Islet of Langerhans (tissue), 1 donor: ENCODE data around the gene ANKRD34A.
"Not testable (repeated sequence)": the region's sequence is repeated elsewhere in the genome, so short reads cannot be mapped to it uniquely, and the experiment has no call there.

Experiments
- FAIRE-seq: peaks from one replicate; lab custom pipeline; 2011; peaks lifted over from hg19 to GRCh38; lab: Jason Lieb, UNC

Gene ANKRD34A

GRCh38 chr1:145942871-145943270 lies 21.5 kb downstream of the ANKRD34A start:
- no peak for FAIRE-seq

GRCh38 chr1:145942405-145942804 lies 22.0 kb downstream of the ANKRD34A start:
- FAIRE-seq = no peak

- no peak for FAIRE-seq
Measured at GRCh38 chr1:145937436-145937835, 26.9 kb downstream of the ANKRD34A start.

- no peak for FAIRE-seq
Measured at GRCh38 chr1:145936247-145936646, 28.1 kb downstream of the ANKRD34A start.

GRCh38 chr1:145935708-145936107 lies 28.7 kb downstream of the ANKRD34A start:
- no peak for FAIRE-seq

DNA sequence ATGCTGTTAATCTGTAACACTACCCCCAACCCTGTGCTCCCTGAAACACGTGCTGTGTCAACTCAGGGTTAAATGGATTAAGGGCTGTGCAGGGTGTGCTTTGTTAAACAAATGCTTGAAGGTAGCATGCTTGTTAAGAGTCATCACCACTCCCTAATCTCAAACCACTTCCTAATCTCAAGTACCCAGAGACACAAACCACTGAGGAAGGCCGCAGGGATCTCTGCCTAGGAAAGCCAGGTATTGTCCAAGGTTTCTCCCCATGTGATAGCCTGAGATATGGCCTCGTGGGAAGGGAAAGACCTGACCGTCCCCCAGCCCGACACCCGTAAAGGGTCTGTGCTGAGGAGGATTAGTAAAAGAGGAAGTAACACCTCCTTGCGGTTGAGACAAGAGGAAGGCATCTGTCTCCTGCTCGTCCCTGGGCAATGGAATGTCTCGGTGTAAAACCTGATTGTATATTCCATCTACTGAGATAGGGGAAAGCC lies 31.8 kb downstream of the ANKRD34A start:
- FAIRE-seq = not testable (repeated sequence)

- no peak for FAIRE-seq
Measured at GRCh38 chr1:145927916-145928643, 36.3 kb downstream of the ANKRD34A start.

GRCh38 chr1:145927063-145927886 lies 37.1 kb downstream of the ANKRD34A start, which contains the start of gene RBM8A:
Gene RBM8A, minus strand, starts transcription at chr1:145927484. Its CDS starts 58 bp downstream, at chr1:145927426.
- peak; percentile 97 for FAIRE-seq

- FAIRE-seq = no peak
Measured at GRCh38 chr1:145926686-145927062, 37.7 kb downstream of the ANKRD34A start.

GRCh38 chr1:145922266-145922665 lies 42.1 kb downstream of the ANKRD34A start:
- no peak for FAIRE-seq

DNA sequence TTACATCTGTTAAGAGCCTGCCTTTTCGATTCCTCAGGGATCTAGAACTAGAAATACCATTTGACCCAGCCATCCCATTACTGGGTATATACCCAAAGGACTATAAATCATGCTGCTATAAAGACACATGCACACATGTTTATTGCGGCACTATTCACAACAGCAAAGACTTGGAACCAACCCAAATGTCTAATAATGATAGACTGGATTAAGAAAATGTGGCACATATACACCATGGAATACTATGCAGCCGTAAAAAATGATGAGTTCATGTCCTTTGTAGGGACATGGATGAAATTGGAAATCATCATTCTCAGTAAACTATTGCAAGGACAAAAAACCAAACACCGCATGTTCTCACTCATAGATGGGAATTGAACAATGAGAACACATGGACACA lies 44.1 kb downstream of the ANKRD34A start:
- FAIRE-seq = not testable (repeated sequence)

GRCh38 chr1:145918992-145919939 lies 45.1 kb downstream of the ANKRD34A start:
- no peak for FAIRE-seq

- peak; percentile 60 for FAIRE-seq
Measured at GRCh38 chr1:145918144-145918991, 46.0 kb downstream of the ANKRD34A start, which contains the start of gene PEX11B. Gene PEX11B, minus strand, starts transcription at chr1:145918717. Its CDS starts 29 bp downstream, at chr1:145918688.

DNA sequence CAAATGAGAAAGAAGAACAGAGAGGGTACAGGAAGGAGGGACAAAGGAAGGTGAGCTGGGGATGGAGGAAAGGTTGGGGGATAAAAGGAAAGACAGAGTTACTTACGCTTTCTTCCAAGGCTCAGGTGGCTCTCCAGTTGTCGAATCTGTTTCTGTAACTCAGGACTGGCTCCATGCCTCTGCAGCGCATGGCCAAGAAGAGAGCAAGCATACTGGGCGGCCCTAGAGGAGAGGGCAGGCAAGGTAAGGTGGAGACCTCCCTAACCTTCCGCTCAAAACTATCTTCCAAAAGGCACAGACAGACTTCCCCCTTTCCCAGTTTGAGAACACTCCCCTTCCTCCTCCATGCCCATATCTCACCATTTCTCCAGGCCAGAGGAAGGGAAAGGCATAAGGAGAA lies 46.8 kb downstream of the ANKRD34A start:
- no peak for FAIRE-seq

GRCh38 chr1:145916745-145917144 lies 47.6 kb downstream of the ANKRD34A start:
- no peak for FAIRE-seq

DNA sequence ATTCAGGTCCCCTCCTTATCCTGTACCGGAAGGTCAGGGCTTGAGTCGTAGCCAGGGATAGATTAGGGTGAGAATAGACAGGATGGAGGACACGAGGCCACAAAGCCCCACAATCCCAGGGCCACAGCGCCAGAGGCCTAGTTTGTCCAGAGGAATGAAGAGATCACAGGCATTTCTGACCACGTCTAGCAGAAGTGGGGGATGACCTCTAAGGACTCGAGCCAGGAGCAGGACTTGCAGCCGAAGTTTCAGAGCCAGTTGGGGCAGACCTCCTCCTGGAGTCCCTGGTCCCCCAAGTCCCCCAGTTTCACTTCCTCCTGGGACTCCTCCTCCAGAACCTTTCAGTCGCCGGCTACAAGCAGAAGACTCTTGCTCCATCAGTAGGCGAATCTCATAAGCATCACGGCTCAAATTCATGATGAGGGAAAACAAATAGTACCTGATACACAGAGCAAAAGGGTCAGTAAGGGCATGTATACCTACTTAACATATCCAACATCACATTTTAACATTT lies 52.2 kb downstream of the ANKRD34A start:
- FAIRE-seq = no peak
